Peyer's patch (tissue), 4 donors: ENCODE data around the gene SPATS2.

Source experiments
- CTCF ChIP-seq, 6 experiments: fragments of 450-650 bp in 4 of 6; fragments of 200-600 bp in 2 of 6; sonication (generic) in 1 of 6; IDR thresholded peaks; one replicate each; pipeline ENCODE4 v1.5.1; 2017 to 2019; ENCODE audit warnings: antibody characterized with exemption in 6 of 6, mild to moderate bottlenecking in 3 of 6, moderate library complexity in 1 of 6
- POLR2A ChIP-seq, 2 donors: fragments of 450-650 bp; IDR thresholded peaks; one replicate each; pipeline ENCODE4 v1.5.1; 2017; ENCODE audit warnings: antibody characterized with exemption in 2 of 2, mild to moderate bottlenecking in 2 of 2, moderate library complexity in 2 of 2

GRCh38 chr12:49417558-49417957 lies 50.3 kb downstream of the SPATS2 start:
- TF ChIP-seq CTCF (IDR thresholded peaks at IDR 0.05) (no peak), POLR2A (IDR thresholded peaks at IDR 0.05) (no peak)
